WTC11 (cell line): ENCODE results near the gene RBM15. TPM values are rescaled to one million over a fixed set of nuclear protein-coding genes. Genes with fewer than 3 reads are reported as not detected.

Experiments used
- ATAC-seq: fragments of 200-7000 bp; cut with Tn5 transposase; 2 replicates; pipeline ENCODE4 v1.10.0; 2021; ENCODE audit warnings: mild to moderate bottlenecking, moderate library complexity
- CTCF ChIA-PET: fragments of 300-600 bp; sonication (Branson Sonifier 250); formaldehyde crosslinking; loops from one replicate; lab custom pipeline; 2021; ENCODE audit warnings: antibody characterized with exemption; lab: Charles Lee
- POLR2A ChIA-PET: fragments of 350-600 bp; sonication (Branson Sonifier 250); formaldehyde crosslinking; loops from one replicate; lab custom pipeline; 2021; ENCODE audit warnings: antibody characterized with exemption; lab: Charles Lee
- DNase-seq: peaks from one replicate; pipeline ENCODE4 v3.0.0; 2021; ENCODE audit warnings: low spot score
- H3K27ac Mint-ChIP-seq: 2 replicates; pipeline ENCODE4 v1.8.0; 2021; ENCODE audit warnings: mixed read lengths
- H3K27me3 Mint-ChIP-seq: 2 replicates; pipeline ENCODE4 v1.8.0; 2021; ENCODE audit warnings: low read depth, mild to moderate bottlenecking, moderate library complexity, mixed read lengths
- H3K36me3 Mint-ChIP-seq: 2 replicates; pipeline ENCODE4 v1.8.0; 2021; ENCODE audit warnings: mixed read lengths
- H3K4me1 Mint-ChIP-seq: 2 replicates; pipeline ENCODE4 v1.8.0; 2022; ENCODE audit warnings: mixed read lengths
- H3K4me3 Mint-ChIP-seq: 2 replicates; pipeline ENCODE4 v1.8.0; 2021; ENCODE audit warnings: mild to moderate bottlenecking, moderate library complexity, mixed read lengths
- H3K9me3 Mint-ChIP-seq: 2 replicates; pipeline ENCODE4 v1.8.0; 2021; ENCODE audit warnings: mixed read lengths
- AFF4 ChIP-seq: sonication (generic); formaldehyde crosslinking; IDR thresholded peaks from 2 replicates; pipeline ENCODE4 v1.8.1; 2023; ENCODE audit warnings: mild to moderate bottlenecking, missing genetic modification reagents, borderline replicate concordance
- ATF1 ChIP-seq: sonication (generic); formaldehyde crosslinking; IDR thresholded peaks from 2 replicates; pipeline ENCODE4 v1.8.1; 2023; ENCODE audit warnings: mild to moderate bottlenecking, moderate library complexity, missing genetic modification reagents
- CREB1 ChIP-seq: sonication (generic); formaldehyde crosslinking; IDR thresholded peaks from 2 replicates; pipeline ENCODE4 v1.8.0; 2023; ENCODE audit warnings: mild to moderate bottlenecking, missing genetic modification reagents
- ELF4 ChIP-seq: sonication (generic); formaldehyde crosslinking; IDR thresholded peaks from 2 replicates; pipeline ENCODE4 v1.8.1; 2022; ENCODE audit warnings: low read depth, mild to moderate bottlenecking, moderate library complexity, missing genetic modification reagents
- ETV6 ChIP-seq: sonication (generic); formaldehyde crosslinking; IDR thresholded peaks from 2 replicates; pipeline ENCODE4 v1.8.1; 2022; ENCODE audit warnings: mild to moderate bottlenecking, missing genetic modification reagents
- FOXJ3 ChIP-seq: sonication (generic); formaldehyde crosslinking; IDR thresholded peaks from 2 replicates; pipeline ENCODE4 v1.9.0; 2021; ENCODE audit warnings: missing genetic modification reagents, mild to moderate bottlenecking, borderline replicate concordance
- FOXK1 ChIP-seq: sonication (generic); formaldehyde crosslinking; IDR thresholded peaks from 2 replicates; pipeline ENCODE4 v1.8.0; 2022; ENCODE audit warnings: mild to moderate bottlenecking, moderate library complexity, missing genetic modification reagents
- IRF1 ChIP-seq: sonication (generic); formaldehyde crosslinking; IDR thresholded peaks from 2 replicates; pipeline ENCODE4 v1.8.0; 2023; ENCODE audit warnings: missing genetic modification reagents
- JAZF1 ChIP-seq: fragments of 250-450 bp; sonication (Bioruptor Pico); IDR thresholded peaks from 2 replicates; pipeline ENCODE4 v1.9.0; 2021; ENCODE audit warnings: moderate library complexity, mild to moderate bottlenecking, inconsistent platforms
- JUN ChIP-seq: sonication (generic); formaldehyde crosslinking; IDR thresholded peaks from 2 replicates; pipeline ENCODE4 v1.8.0; 2023; ENCODE audit warnings: mild to moderate bottlenecking, missing genetic modification reagents
- MAX ChIP-seq: sonication (generic); formaldehyde crosslinking; IDR thresholded peaks from 2 replicates; pipeline ENCODE4 v1.8.0; 2022; ENCODE audit warnings: mild to moderate bottlenecking, missing genetic modification reagents
- NR2C2 ChIP-seq: sonication (generic); formaldehyde crosslinking; IDR thresholded peaks from 2 replicates; pipeline ENCODE4 v1.8.0; 2022; ENCODE audit warnings: mild to moderate bottlenecking, missing genetic modification reagents
- SP1 ChIP-seq: sonication (generic); formaldehyde crosslinking; conservative IDR thresholded peaks from 2 replicates; pipeline ENCODE4 v1.8.1; 2022; ENCODE audit warnings: missing genetic modification reagents
- TCF7 ChIP-seq: sonication (generic); formaldehyde crosslinking; IDR thresholded peaks from 2 replicates; pipeline ENCODE4 v1.8.0; 2022; ENCODE audit warnings: mild to moderate bottlenecking, low read depth, missing genetic modification reagents, moderate library complexity
- TEAD1 ChIP-seq: sonication (generic); formaldehyde crosslinking; IDR thresholded peaks from 2 replicates; pipeline ENCODE4 v1.8.0; 2022; ENCODE audit warnings: mild to moderate bottlenecking, missing genetic modification reagents
- TEAD4 ChIP-seq: sonication (generic); formaldehyde crosslinking; IDR thresholded peaks from 2 replicates; pipeline ENCODE4 v1.8.0; 2022; ENCODE audit warnings: mild to moderate bottlenecking, missing genetic modification reagents
- ZNF232 ChIP-seq: sonication (generic); formaldehyde crosslinking; IDR thresholded peaks from 2 replicates; pipeline ENCODE4 v1.8.0; 2022; ENCODE audit warnings: mild to moderate bottlenecking, missing genetic modification reagents
- total RNA-seq: library from RNA; stranded (reverse); gene quantifications from 3 replicates; pipeline ENCODE4 v1.2.3, GENCODE V29; 2021
- TF ChIP-seq, protein P1 (sequence below): sonication (generic); formaldehyde crosslinking; IDR thresholded peaks from 2 replicates; pipeline ENCODE4 v1.8.0; 2023; ENCODE audit warnings: missing genetic modification reagents, mild to moderate bottlenecking, borderline replicate concordance
- TF ChIP-seq, protein P2 (sequence below): sonication (generic); formaldehyde crosslinking; IDR thresholded peaks from 2 replicates; pipeline ENCODE4 v1.8.0; 2022; ENCODE audit warnings: missing genetic modification reagents
- TF ChIP-seq, protein P3 (sequence below): sonication (generic); formaldehyde crosslinking; IDR thresholded peaks from 2 replicates; pipeline ENCODE4 v1.8.1; 2023; ENCODE audit warnings: mild to moderate bottlenecking, moderate library complexity, missing genetic modification reagents

Gene RBM15
- total RNA-seq, 1 experiment from 2014 or later = 50.6 TPM

GRCh38 chr1:110324667-110325066 lies 14.5 kb upstream of the RBM15 start:
- H3K27me3 Mint-ChIP-seq = no peaks in the 10 kb centered on the region
- TF ChIP-seq JUN (CRISPR knock-in tag) (no peak), FOXK1 (no peak), ATF1 (CRISPR knock-in tag) (no peak), TEAD1 (CRISPR knock-in tag) (no peak), FOXJ3 (CRISPR knock-in tag) (no peak), AFF4 (CRISPR knock-in tag) (no peak), JAZF1 (CRISPR knock-in tag) (no peak), SP1 (CRISPR knock-in tag) (no peak), IRF1 (CRISPR knock-in tag) (no peak), ETV6 (no peak), ZNF232 (no peak), TEAD4 (CRISPR knock-in tag) (no peak), NR2C2 (CRISPR knock-in tag) (no peak), ELF4 (no peak), CREB1 (no peak), TCF7 (no peak), MAX (CRISPR knock-in tag) (no peak)
- TF ChIP-seq, protein P1, sequence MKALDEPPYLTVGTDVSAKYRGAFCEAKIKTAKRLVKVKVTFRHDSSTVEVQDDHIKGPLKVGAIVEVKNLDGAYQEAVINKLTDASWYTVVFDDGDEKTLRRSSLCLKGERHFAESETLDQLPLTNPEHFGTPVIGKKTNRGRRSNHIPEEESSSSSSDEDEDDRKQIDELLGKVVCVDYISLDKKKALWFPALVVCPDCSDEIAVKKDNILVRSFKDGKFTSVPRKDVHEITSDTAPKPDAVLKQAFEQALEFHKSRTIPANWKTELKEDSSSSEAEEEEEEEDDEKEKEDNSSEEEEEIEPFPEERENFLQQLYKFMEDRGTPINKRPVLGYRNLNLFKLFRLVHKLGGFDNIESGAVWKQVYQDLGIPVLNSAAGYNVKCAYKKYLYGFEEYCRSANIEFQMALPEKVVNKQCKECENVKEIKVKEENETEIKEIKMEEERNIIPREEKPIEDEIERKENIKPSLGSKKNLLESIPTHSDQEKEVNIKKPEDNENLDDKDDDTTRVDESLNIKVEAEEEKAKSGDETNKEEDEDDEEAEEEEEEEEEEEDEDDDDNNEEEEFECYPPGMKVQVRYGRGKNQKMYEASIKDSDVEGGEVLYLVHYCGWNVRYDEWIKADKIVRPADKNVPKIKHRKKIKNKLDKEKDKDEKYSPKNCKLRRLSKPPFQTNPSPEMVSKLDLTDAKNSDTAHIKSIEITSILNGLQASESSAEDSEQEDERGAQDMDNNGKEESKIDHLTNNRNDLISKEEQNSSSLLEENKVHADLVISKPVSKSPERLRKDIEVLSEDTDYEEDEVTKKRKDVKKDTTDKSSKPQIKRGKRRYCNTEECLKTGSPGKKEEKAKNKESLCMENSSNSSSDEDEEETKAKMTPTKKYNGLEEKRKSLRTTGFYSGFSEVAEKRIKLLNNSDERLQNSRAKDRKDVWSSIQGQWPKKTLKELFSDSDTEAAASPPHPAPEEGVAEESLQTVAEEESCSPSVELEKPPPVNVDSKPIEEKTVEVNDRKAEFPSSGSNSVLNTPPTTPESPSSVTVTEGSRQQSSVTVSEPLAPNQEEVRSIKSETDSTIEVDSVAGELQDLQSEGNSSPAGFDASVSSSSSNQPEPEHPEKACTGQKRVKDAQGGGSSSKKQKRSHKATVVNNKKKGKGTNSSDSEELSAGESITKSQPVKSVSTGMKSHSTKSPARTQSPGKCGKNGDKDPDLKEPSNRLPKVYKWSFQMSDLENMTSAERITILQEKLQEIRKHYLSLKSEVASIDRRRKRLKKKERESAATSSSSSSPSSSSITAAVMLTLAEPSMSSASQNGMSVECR (CRISPR knock-in tag) = no peak
- TF ChIP-seq, protein P2, sequence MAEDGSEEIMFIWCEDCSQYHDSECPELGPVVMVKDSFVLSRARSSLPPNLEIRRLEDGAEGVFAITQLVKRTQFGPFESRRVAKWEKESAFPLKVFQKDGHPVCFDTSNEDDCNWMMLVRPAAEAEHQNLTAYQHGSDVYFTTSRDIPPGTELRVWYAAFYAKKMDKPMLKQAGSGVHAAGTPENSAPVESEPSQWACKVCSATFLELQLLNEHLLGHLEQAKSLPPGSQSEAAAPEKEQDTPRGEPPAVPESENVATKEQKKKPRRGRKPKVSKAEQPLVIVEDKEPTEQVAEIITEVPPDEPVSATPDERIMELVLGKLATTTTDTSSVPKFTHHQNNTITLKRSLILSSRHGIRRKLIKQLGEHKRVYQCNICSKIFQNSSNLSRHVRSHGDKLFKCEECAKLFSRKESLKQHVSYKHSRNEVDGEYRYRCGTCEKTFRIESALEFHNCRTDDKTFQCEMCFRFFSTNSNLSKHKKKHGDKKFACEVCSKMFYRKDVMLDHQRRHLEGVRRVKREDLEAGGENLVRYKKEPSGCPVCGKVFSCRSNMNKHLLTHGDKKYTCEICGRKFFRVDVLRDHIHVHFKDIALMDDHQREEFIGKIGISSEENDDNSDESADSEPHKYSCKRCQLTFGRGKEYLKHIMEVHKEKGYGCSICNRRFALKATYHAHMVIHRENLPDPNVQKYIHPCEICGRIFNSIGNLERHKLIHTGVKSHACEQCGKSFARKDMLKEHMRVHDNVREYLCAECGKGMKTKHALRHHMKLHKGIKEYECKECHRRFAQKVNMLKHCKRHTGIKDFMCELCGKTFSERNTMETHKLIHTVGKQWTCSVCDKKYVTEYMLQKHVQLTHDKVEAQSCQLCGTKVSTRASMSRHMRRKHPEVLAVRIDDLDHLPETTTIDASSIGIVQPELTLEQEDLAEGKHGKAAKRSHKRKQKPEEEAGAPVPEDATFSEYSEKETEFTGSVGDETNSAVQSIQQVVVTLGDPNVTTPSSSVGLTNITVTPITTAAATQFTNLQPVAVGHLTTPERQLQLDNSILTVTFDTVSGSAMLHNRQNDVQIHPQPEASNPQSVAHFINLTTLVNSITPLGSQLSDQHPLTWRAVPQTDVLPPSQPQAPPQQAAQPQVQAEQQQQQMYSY = no peak
- TF ChIP-seq, protein P3, sequence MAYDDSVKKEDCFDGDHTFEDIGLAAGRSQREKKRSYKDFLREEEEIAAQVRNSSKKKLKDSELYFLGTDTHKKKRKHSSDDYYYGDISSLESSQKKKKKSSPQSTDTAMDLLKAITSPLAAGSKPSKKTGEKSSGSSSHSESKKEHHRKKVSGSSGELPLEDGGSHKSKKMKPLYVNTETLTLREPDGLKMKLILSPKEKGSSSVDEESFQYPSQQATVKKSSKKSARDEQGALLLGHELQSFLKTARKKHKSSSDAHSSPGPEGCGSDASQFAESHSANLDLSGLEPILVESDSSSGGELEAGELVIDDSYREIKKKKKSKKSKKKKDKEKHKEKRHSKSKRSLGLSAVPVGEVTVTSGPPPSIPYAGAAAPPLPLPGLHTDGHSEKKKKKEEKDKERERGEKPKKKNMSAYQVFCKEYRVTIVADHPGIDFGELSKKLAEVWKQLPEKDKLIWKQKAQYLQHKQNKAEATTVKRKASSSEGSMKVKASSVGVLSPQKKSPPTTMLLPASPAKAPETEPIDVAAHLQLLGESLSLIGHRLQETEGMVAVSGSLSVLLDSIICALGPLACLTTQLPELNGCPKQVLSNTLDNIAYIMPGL (CRISPR knock-in tag) = no peak
- TF ChIP-seq, all 79 proteins: peak for 0
- Mint-ChIP-seq H3K4me1 (peaks cover 4% of the 10 kb centered on the region; the same call in 1 of the 2 replicates), H3K4me3 (no peak overlapping the region), H3K36me3 (no peaks in the 10 kb centered on the region), H3K27ac (no peak overlapping the region), H3K9me3 (peaks cover under 1% of the 10 kb centered on the region)
- DNase-seq = no peak
- ChIA-PET CTCF (interaction anchor here (2.5 kb wide), 1 partner anchor 117 kb away, joined by 8 read pairs; no protein-coding TSS in a partner anchor), POLR2A (no interaction called here)
- no peak for ATAC-seq
